NCI-H1694 (cell line): ENCODE results near the gene AUH.

Experiments used
- DNase-seq: peaks from one replicate; lab custom pipeline; 2025; lab: John Stamatoyannopoulos, UW

The AUH gene

GRCh38 chr9:91336786-91337185, 24.9 kb downstream of the AUH start:
- DNase-seq, result no peak

GRCh38 chr9:91334053-91334452, 27.7 kb downstream of the AUH start:
- DNase-seq, result no peak

GRCh38 chr9:91333551-91333950, 28.2 kb downstream of the AUH start:
- DNase-seq, result no peak

- DNase-seq, result no peak
These were observed 29.0 kb downstream of the AUH start for GRCh38 chr9:91332546-91333231.

- no peak for DNase-seq
These were observed 29.9 kb downstream of the AUH start for GRCh38 chr9:91331849-91332248.

- DNase-seq, result no peak
These were observed 33.5 kb downstream of the AUH start for GRCh38 chr9:91328186-91328585.

GRCh38 chr9:91321691-91322090, 40.0 kb downstream of the AUH start:
- DNase-seq, result no peak

GRCh38 chr9:91320299-91320698, 41.4 kb downstream of the AUH start:
- no peak for DNase-seq

GRCh38 chr9:91316093-91316492, 45.6 kb downstream of the AUH start:
- DNase-seq, result no peak

GRCh38 chr9:91315191-91315590, 46.5 kb downstream of the AUH start:
- DNase-seq, result no peak

- no peak for DNase-seq
These were observed 48.9 kb downstream of the AUH start for GRCh38 chr9:91312717-91313325.

GRCh38 chr9:91310037-91310436, 51.7 kb downstream of the AUH start:
- no peak for DNase-seq

GRCh38 chr9:91308191-91308590, 53.5 kb downstream of the AUH start:
- DNase-seq, result no peak

GRCh38 chr9:91307279-91307678, 54.4 kb downstream of the AUH start:
- no peak for DNase-seq

- no peak for DNase-seq
These were observed 55.5 kb downstream of the AUH start for GRCh38 chr9:91306296-91306630.

GRCh38 chr9:91305596-91306295, 56.0 kb downstream of the AUH start:
- no peak for DNase-seq

- no peak for DNase-seq
These were observed 57.8 kb downstream of the AUH start for GRCh38 chr9:91303741-91304415.

GRCh38 chr9:91302831-91303230, 58.9 kb downstream of the AUH start:
- no peak for DNase-seq

- no peak for DNase-seq
These were observed 60.6 kb downstream of the AUH start for GRCh38 chr9:91301161-91301560.

- no peak for DNase-seq
These were observed 63.4 kb downstream of the AUH start for GRCh38 chr9:91298311-91298710.

- no peak for DNase-seq
These were observed 64.4 kb downstream of the AUH start for GRCh38 chr9:91297306-91297705.

- DNase-seq, result no peak
These were observed 65.4 kb downstream of the AUH start for GRCh38 chr9:91296354-91296753.

- no peak for DNase-seq
These were observed 66.4 kb downstream of the AUH start for GRCh38 chr9:91295357-91295756.
